SU-DHL-6 (cell line): ENCODE measurements around the gene IGSF1.

Source experiments
- H2AFZ ChIP-seq: fragments of 200-600 bp; sonication (generic); 2 replicates; pipeline ENCODE4 v1.6.1; 2014; ENCODE audit warnings: low read depth, mild to moderate bottlenecking, moderate library complexity, mixed read lengths, antibody characterized with exemption, low read length; ENCODE audit not compliant: severe bottlenecking
- H3F3A ChIP-seq: fragments of 200-600 bp; shearing (Covaris generic); 2 replicates; pipeline ENCODE4 v1.6.0; 2016; ENCODE audit warnings: antibody characterized with exemption, mild to moderate bottlenecking; ENCODE audit not compliant: insufficient read depth
- H3K27ac ChIP-seq: fragments of 200-600 bp; sonication (generic); 2 replicates; pipeline ENCODE4 v1.5.1; 2016; ENCODE audit warnings: low read depth, mild to moderate bottlenecking, low read length, moderate library complexity, mixed read lengths
- H3K27me3 ChIP-seq: fragments of 200-600 bp; sonication (generic), shearing (Covaris generic); 2 replicates; pipeline ENCODE4 v1.6.0; 2014; ENCODE audit warnings: mild to moderate bottlenecking, low read length
- H3K36me3 ChIP-seq: fragments of 200-600 bp; sonication (generic); 2 replicates; pipeline ENCODE4 v1.6.1; 2014; ENCODE audit warnings: mild to moderate bottlenecking, low read length, mixed read lengths
- H3K4me2 ChIP-seq: fragments of 300-600, 200-600 bp; shearing (Covaris generic), sonication (generic); 2 replicates; pipeline ENCODE4 v1.6.0; 2014; ENCODE audit warnings: low read length, low read depth, mild to moderate bottlenecking; ENCODE audit not compliant: poor library complexity, severe bottlenecking
- H3K4me3 ChIP-seq: fragments of 200-600 bp; sonication (generic); 2 replicates; pipeline ENCODE4 v1.5.1; 2014; ENCODE audit warnings: antibody characterized with exemption, low read length, mild to moderate bottlenecking, mixed read lengths; ENCODE audit not compliant: insufficient read depth, poor library complexity, severe bottlenecking
- H3K79me2 ChIP-seq: fragments of 200-600 bp; sonication (generic); 2 replicates; pipeline ENCODE4 v1.6.1; 2014; ENCODE audit warnings: mild to moderate bottlenecking, low read length, moderate library complexity; ENCODE audit not compliant: insufficient read depth
- H3K9ac ChIP-seq: fragments of 200-600 bp; sonication (generic); 2 replicates; pipeline ENCODE4 v1.7.0; 2014; ENCODE audit warnings: mild to moderate bottlenecking, low read length
- H3K9me2 ChIP-seq: fragments of 200-600 bp; sonication (generic); replicated peaks from 2 replicates; pipeline ENCODE4 v1.6.1; 2014; ENCODE audit warnings: low read length; ENCODE audit not compliant: insufficient read depth
- H3K9me3 ChIP-seq: fragments of 200-600 bp; sonication (generic); 2 replicates; pipeline ENCODE4 v1.6.1; 2014; ENCODE audit warnings: low read length, mixed read lengths; ENCODE audit not compliant: insufficient read depth
- H4K20me1 ChIP-seq: fragments of 200-600 bp; sonication (generic); 2 replicates; pipeline ENCODE4 v1.6.1; 2014; ENCODE audit warnings: low read depth, mild to moderate bottlenecking, antibody characterized with exemption, low read length, moderate library complexity, mixed read lengths
- CTCF ChIP-seq: fragments of 200-600 bp; sonication (generic); IDR thresholded peaks from one replicate; pipeline ENCODE4 v1.5.1; 2017; ENCODE audit warnings: antibody characterized with exemption, mild to moderate bottlenecking, low read length, moderate library complexity; ENCODE audit not compliant: insufficient read depth, poor library complexity, severe bottlenecking
- EZH2phosphoT487 ChIP-seq: fragments of 200-600 bp; sonication (generic), shearing (Covaris generic); conservative IDR thresholded peaks from 2 replicates; pipeline ENCODE4 v1.6.1; 2018; ENCODE audit warnings: mild to moderate bottlenecking, antibody characterized with exemption, low read length, moderate library complexity, mixed read lengths

The IGSF1 gene

GRCh38 chrX:131308980-131309379, 19.9 kb upstream of the IGSF1 start:
- H4K20me1 ChIP-seq, result no peaks in the 10 kb centered on the region
- no peak overlapping the region for H3K4me2 ChIP-seq
- H2AFZ ChIP-seq, result no peak overlapping the region
- H3K9me2 ChIP-seq, result no peaks in the 10 kb centered on the region
- no peaks in the 10 kb centered on the region for H3K9me3 ChIP-seq
- no peaks in the 10 kb centered on the region for H3K27me3 ChIP-seq
- H3K36me3 ChIP-seq, result no peaks in the 10 kb centered on the region
- H3K27ac ChIP-seq, result no peak overlapping the region
- no peak for TF ChIP-seq EZH2phosphoT487
- no peaks in the 10 kb centered on the region for H3F3A ChIP-seq
- no peaks in the 10 kb centered on the region for H3K79me2 ChIP-seq
- H3K9ac ChIP-seq, result no peak overlapping the region
- H3K4me3 ChIP-seq, result no peak overlapping the region

DNA sequence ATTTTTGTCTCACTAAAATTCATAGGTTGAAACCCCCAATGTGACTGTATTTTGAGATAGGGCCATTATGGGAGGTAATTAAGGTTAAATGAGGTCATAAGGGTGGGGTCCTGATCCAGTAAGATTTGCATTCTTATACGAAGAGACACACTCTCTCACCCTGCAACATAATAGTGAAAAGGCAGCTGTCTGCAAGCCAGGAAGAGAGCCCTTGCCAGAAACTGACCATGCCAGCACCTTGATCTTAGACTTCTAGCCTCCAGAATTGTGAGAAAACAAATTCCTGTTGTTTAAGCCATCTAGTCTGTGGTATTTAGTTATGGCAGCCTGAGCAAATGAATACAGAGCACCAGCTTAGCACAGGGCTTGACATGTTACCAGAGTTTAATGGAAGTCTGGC, 17.5 kb upstream of the IGSF1 start:
- no peaks in the 10 kb centered on the region for H3K9me3 ChIP-seq
- TF ChIP-seq CTCF (no peak), EZH2phosphoT487 (no peak)
- H3K4me2 ChIP-seq, result no peak overlapping the region
- no peaks in the 10 kb centered on the region for H3K79me2 ChIP-seq
- no peaks in the 10 kb centered on the region for H3K27me3 ChIP-seq
- no peak overlapping the region for H3K4me3 ChIP-seq
- H3K27ac ChIP-seq, result no peak overlapping the region
- H4K20me1 ChIP-seq, result no peaks in the 10 kb centered on the region
- no peaks in the 10 kb centered on the region for H3K36me3 ChIP-seq
- H3F3A ChIP-seq, result no peaks in the 10 kb centered on the region
- H2AFZ ChIP-seq, result no peak overlapping the region
- H3K9me2 ChIP-seq, result no peaks in the 10 kb centered on the region
- H3K9ac ChIP-seq, result no peak overlapping the region

DNA sequence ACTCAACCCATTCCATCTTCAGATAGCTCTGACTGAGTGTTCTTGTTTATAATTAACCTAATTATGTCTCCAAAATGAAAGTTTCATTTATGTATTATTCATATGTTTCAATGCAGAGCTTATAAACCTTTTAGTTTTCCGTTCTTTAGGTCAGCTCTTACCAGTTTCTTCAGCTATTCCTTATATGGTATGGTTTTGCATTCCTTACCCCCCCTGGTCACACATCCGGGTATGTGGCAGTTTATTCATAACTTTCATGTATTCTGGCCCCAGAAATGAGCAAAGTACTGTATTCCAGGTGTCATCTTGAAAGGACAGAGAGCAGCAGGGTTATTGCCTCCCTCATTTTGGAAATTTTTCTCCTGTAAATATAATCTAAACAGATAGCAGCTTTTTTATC, 16.8 kb upstream of the IGSF1 start:
- H3K4me3 ChIP-seq, result no peak overlapping the region
- H3K9ac ChIP-seq, result no peak overlapping the region
- H3K4me2 ChIP-seq, result no peak overlapping the region
- H2AFZ ChIP-seq, result no peak overlapping the region
- no peak for TF ChIP-seq CTCF
- TF ChIP-seq EZH2phosphoT487, result no peak
- H3K79me2 ChIP-seq, result no peaks in the 10 kb centered on the region
- H4K20me1 ChIP-seq, result no peaks in the 10 kb centered on the region
- H3K9me2 ChIP-seq, result no peaks in the 10 kb centered on the region
- no peaks in the 10 kb centered on the region for H3F3A ChIP-seq
- H3K36me3 ChIP-seq, result no peaks in the 10 kb centered on the region
- no peaks in the 10 kb centered on the region for H3K9me3 ChIP-seq
- H3K27ac ChIP-seq, result no peak overlapping the region
- H3K27me3 ChIP-seq, result no peaks in the 10 kb centered on the region

DNA sequence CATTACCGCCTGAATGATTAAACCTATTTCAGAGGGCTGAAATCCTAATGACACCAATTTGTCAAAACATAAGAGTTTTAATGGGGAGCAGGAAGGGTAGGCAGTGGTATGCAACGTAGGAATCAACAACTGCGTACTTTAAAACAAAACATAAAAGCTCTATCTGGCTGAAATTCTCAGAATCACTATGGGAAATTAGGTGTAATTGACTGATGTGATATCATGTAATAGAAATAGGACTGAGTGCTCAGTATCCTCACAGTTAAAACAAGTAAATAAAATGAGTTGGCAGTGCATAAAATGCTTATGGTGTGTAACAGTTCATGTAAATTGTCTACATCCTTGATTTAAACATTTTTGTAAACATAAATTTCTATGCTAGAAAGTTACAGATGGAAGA, 13.6 kb upstream of the IGSF1 start:
- TF ChIP-seq CTCF (no peak), EZH2phosphoT487 (no peak)
- Histone ChIP-seq H3K4me3 (no peak overlapping the region), H3K36me3 (no peaks in the 10 kb centered on the region), H3K9ac (no peak overlapping the region), H3K4me2 (no peak overlapping the region), H3K27ac (no peak overlapping the region), H3K27me3 (no peaks in the 10 kb centered on the region), H3F3A (no peaks in the 10 kb centered on the region), H3K9me2 (no peaks in the 10 kb centered on the region), H3K79me2 (no peaks in the 10 kb centered on the region), H3K9me3 (no peaks in the 10 kb centered on the region), H2AFZ (no peak overlapping the region), H4K20me1 (no peaks in the 10 kb centered on the region)
